ENCODE data around the gene DLGAP3. TPM values are rescaled to one million over a fixed set of nuclear protein-coding genes. Genes with fewer than 3 reads are reported as not detected.

DLGAP3 gene
- total and polyA plus RNA-seq, 2 of the 13 experiments (the other 11 are each of a cell fraction or from before 2014, with no cell fraction given): 0.03 to 0.04 TPM

DNA sequence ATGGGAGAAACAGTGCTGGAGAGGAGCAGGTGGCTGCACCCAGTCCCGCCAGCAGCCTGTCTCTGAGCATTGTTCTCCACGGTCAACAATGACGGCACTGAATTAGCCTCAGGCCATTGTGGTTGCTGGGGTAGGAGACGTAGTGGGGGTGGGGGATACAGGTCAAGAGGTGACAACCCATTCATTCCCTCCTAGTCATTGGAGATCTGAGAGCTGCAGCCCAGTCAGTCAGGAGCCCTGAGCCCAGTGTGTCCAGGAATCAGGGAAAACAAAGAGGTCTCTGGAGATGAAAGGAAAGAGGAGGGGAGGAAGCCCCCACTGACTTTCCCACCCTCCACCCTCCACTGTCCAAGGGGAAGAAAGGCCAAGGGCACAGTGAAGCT lies 85.2 kb downstream of the DLGAP3 start (continued):
- TF ChIP-seq, protein P1, sequence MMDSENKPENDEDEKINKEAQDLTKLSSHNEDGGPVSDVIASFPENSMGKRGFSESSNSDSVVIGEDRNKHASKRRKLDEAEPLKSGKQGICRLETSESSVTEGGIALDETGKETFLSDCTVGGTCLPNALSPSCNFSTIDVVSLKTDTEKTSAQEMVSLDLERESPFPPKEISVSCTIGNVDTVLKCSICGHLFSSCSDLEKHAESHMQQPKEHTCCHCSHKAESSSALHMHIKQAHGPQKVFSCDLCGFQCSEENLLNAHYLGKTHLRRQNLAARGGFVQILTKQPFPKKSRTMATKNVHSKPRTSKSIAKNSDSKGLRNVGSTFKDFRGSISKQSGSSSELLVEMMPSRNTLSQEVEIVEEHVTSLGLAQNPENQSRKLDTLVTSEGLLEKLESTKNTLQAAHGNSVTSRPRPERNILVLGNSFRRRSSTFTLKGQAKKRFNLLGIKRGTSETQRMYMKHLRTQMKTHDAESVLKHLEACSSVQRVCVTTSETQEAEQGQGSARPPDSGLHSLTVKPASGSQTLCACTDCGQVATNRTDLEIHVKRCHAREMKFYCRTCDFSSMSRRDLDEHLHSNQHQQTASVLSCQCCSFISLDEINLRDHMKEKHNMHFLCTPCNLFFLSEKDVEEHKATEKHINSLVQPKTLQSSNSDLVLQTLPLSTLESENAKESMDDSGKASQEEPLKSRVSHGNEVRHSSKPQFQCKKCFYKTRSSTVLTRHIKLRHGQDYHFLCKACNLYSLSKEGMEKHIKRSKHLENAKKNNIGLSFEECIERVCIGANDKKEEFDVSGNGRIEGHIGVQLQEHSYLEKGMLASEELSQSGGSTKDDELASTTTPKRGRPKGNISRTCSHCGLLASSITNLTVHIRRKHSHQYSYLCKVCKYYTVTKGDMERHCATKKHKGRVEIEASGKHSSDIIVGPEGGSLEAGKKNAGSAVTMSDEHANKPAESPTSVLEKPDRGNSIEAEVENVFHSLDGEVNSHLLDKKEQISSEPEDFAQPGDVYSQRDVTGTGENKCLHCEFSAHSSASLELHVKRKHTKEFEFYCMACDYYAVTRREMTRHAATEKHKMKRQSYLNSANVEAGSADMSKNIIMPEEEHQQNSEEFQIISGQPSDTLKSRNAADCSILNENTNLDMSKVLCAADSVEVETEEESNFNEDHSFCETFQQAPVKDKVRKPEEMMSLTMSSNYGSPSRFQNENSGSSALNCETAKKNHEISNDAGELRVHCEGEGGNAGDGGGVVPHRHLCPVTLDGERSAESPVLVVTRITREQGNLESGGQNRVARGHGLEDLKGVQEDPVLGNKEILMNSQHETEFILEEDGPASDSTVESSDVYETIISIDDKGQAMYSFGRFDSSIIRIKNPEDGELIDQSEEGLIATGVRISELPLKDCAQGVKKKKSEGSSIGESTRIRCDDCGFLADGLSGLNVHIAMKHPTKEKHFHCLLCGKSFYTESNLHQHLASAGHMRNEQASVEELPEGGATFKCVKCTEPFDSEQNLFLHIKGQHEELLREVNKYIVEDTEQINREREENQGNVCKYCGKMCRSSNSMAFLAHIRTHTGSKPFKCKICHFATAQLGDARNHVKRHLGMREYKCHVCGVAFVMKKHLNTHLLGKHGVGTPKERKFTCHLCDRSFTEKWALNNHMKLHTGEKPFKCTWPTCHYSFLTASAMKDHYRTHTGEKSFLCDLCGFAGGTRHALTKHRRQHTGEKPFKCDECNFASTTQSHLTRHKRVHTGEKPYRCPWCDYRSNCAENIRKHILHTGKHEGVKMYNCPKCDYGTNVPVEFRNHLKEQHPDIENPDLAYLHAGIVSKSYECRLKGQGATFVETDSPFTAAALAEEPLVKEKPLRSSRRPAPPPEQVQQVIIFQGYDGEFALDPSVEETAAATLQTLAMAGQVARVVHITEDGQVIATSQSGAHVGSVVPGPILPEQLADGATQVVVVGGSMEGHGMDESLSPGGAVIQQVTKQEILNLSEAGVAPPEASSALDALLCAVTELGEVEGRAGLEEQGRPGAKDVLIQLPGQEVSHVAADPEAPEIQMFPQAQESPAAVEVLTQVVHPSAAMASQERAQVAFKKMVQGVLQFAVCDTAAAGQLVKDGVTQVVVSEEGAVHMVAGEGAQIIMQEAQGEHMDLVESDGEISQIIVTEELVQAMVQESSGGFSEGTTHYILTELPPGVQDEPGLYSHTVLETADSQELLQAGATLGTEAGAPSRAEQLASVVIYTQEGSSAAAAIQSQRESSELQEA (CRISPR knock-in tag; IDR thresholded peaks at IDR 0.05; ENCODE audit: not compliant biosample characterization): no peak
- no peak for TF ChIP-seq NBN (conservative IDR thresholded peaks at IDR 0.05)
- no peak for TF ChIP-seq AKAP8 (CRISPR knock-in tag; IDR thresholded peaks at IDR 0.05)
- no peak for TF ChIP-seq HNRNPL (IDR thresholded peaks at IDR 0.05; ENCODE audit: low read depth, low read length)
- TF ChIP-seq SNRNP70 (IDR thresholded peaks at IDR 0.05; ENCODE audit: low read depth, low read length): no peak
- TF ChIP-seq, protein P2, sequence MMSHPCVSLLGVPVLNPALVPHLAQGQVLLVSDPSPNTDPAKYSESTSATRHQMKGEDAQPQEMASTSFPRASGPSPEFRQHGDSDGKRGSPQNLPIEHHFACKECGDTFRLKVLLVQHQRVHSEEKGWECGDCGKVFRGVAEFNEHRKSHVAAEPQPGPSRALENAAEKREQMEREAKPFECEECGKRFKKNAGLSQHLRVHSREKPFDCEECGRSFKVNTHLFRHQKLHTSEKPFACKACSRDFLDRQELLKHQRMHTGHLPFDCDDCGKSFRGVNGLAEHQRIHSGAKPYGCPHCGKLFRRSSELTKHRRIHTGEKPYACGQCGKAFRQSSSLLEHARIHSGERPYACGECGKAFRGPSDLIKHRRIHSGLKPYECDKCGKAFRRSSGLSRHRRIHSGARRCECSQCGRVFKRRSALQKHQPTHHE (CRISPR knock-in tag; IDR thresholded peaks at IDR 0.05; ENCODE audit: borderline replicate concordance): no peak
- TF ChIP-seq PHF5A (CRISPR knock-in tag; IDR thresholded peaks at IDR 0.05; ENCODE audit: low read depth, unreplicated experiment): no peak
- TF ChIP-seq FOXM1 (CRISPR knock-in tag; IDR thresholded peaks at IDR 0.05): no peak
- TF ChIP-seq, protein P3, sequence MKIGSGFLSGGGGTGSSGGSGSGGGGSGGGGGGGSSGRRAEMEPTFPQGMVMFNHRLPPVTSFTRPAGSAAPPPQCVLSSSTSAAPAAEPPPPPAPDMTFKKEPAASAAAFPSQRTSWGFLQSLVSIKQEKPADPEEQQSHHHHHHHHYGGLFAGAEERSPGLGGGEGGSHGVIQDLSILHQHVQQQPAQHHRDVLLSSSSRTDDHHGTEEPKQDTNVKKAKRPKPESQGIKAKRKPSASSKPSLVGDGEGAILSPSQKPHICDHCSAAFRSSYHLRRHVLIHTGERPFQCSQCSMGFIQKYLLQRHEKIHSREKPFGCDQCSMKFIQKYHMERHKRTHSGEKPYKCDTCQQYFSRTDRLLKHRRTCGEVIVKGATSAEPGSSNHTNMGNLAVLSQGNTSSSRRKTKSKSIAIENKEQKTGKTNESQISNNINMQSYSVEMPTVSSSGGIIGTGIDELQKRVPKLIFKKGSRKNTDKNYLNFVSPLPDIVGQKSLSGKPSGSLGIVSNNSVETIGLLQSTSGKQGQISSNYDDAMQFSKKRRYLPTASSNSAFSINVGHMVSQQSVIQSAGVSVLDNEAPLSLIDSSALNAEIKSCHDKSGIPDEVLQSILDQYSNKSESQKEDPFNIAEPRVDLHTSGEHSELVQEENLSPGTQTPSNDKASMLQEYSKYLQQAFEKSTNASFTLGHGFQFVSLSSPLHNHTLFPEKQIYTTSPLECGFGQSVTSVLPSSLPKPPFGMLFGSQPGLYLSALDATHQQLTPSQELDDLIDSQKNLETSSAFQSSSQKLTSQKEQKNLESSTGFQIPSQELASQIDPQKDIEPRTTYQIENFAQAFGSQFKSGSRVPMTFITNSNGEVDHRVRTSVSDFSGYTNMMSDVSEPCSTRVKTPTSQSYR (CRISPR knock-in tag; IDR thresholded peaks at IDR 0.05; ENCODE audit: borderline replicate concordance): peak; percentile 71
- TF ChIP-seq ZNF382 (CRISPR knock-in tag; IDR thresholded peaks at IDR 0.05; ENCODE audit: borderline replicate concordance): no peak
- TF ChIP-seq SOX5 (CRISPR knock-in tag; IDR thresholded peaks at IDR 0.05; ENCODE audit: borderline replicate concordance): peak; percentile 59; the same call in 1 of the 2 replicates
- TF ChIP-seq PTBP1 (IDR thresholded peaks at IDR 0.05; ENCODE audit: low read depth, low read length, poor library complexity, severe bottlenecking): no peak
- TF ChIP-seq ZC3H4 (CRISPR knock-in tag; IDR thresholded peaks at IDR 0.05; ENCODE audit: borderline replicate concordance): no peak
- TF ChIP-seq, protein P4, sequence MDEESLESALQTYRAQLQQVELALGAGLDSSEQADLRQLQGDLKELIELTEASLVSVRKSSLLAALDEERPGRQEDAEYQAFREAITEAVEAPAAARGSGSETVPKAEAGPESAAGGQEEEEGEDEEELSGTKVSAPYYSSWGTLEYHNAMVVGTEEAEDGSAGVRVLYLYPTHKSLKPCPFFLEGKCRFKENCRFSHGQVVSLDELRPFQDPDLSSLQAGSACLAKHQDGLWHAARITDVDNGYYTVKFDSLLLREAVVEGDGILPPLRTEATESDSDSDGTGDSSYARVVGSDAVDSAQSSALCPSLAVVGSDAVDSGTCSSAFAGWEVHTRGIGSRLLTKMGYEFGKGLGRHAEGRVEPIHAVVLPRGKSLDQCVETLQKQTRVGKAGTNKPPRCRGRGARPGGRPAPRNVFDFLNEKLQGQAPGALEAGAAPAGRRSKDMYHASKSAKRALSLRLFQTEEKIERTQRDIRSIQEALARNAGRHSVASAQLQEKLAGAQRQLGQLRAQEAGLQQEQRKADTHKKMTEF (CRISPR knock-in tag; IDR thresholded peaks at IDR 0.05): no peak
- TF ChIP-seq ELF4 (CRISPR knock-in tag; IDR thresholded peaks at IDR 0.05; ENCODE audit: borderline replicate concordance): no peak
- no peak for TF ChIP-seq CEBPB (IDR thresholded peaks at IDR 0.05; ENCODE audit: borderline replicate concordance, low read depth, low read length)

All from HepG2 (cell line).